Measurements from ENCODE around the gene EPS8L1.
"Not testable (repeated sequence)": the region's sequence is repeated elsewhere in the genome, so short reads cannot be mapped to it uniquely, and the experiment has no call there.

Gene EPS8L1

GRCh38 chr19:55075371-55075998 lies at the start of gene EPS8L1:
TSS of gene EPS8L1 (plus strand) at chr19:55075869. CDS start at chr19:55076445, 576 bp downstream.
- DNase-seq (ENCODE audit: low read depth): no peak

DNA sequence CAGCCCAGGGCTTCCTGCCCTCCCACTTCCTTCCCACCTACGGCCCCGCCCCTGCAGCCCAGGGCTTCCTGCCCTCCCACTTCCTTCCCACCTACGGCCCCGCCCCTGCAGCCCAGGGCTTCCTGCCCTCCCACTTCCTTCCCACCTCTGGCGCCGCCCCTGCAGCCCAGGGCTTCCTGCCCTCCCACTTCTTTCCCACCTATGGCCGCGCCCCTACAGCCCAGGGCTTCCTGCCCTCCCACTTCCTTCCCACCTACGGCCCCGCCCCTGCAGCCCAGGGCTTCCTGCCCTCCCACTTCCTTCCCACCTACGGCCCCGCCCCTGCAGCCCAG lies 48.6 kb upstream of the EPS8L1 start:
- DNase-seq (ENCODE audit: low read depth): not testable (repeated sequence)

- DNase-seq (ENCODE audit: low read depth): no peak
Measured at GRCh38 chr19:55027472-55028337, 48.0 kb upstream of the EPS8L1 start.

DNA sequence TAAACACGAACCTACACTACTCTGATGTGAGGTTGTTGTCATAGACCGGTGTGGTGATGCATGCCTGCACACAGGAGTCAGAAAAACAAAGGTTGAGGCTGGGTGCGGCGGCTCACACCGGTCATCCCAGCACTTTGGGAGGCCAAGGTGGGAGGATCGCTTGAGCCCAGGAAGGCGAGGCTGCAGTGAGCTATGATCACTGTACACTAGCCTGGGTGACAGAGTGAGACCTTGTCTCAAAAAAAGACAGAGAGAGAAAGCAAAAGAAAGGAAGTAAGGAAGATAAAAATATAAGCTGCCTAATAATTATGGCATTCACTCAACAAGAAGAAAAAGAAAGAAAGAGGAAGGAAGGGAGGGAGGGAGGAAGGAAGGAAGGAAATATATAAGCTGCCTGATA lies 46.9 kb upstream of the EPS8L1 start:
- DNase-seq (ENCODE audit: low read depth): no peak

GRCh38 chr19:55031178-55031577 lies 44.5 kb upstream of the EPS8L1 start:
- no peak for DNase-seq (ENCODE audit: low read depth)

DNA sequence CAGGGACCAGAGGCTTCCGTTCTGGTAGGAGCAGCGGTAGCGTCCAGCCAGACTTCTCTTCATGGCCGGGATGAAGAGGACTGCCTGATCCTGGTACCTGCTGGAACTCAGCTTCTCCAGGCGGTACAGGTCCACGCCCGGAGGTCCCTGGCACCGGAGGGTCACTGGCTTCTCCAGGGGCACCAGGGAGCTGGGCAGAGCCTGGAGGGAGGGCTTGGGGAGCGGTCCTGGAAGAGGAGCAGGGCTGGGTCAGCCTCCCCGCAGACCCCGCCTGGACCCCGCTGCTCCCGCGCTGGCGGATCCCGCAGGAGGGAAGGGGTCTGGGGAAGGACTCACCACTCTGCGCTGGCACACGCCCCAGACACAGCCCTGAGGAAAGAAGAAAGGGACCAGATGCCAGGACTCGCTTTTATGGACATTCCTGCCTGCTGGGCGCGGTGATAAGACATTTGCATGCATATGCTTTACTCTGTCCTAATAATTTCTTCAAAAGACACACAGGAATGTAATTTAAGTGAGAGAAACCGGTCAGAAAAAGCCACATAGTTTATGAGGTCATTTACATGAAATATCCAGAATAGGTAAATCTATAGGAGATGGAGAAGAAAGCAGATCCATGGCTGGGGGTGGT lies 43.4 kb upstream of the EPS8L1 start:
- DNase-seq (ENCODE audit: low read depth): no peak

DNA sequence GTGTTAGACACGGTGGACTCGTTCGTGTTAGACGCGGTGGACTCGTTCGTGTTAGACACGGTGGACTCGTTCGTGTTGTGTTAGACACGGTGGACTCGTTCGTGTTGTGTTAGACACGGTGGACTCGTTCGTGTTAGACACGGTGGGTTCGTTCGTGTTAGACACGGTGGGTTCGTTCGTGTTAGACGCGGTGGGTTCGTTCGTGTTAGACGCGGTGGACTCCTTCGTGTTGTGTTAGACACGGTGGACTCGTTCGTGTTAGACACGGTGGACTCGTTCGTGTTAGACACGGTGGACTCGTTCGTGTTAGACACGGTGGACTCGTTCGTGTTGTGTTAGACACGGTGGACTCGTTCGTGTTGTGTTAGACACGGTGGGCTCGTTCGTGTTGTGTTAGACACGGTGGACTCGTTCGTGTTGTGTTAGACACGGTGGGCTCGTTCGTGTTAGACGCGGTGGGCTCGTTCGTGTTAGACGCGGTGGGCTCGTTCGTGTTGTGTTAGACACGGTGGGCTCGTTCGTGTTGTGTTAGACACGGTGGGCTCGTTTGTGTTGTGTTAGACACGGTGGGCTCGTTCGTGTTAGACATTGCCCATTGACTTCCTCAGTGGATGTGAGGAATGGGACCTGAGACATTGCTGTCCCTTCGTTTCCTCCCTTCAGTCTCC lies 42.6 kb upstream of the EPS8L1 start:
- DNase-seq (ENCODE audit: low read depth): not testable (repeated sequence)

DNA sequence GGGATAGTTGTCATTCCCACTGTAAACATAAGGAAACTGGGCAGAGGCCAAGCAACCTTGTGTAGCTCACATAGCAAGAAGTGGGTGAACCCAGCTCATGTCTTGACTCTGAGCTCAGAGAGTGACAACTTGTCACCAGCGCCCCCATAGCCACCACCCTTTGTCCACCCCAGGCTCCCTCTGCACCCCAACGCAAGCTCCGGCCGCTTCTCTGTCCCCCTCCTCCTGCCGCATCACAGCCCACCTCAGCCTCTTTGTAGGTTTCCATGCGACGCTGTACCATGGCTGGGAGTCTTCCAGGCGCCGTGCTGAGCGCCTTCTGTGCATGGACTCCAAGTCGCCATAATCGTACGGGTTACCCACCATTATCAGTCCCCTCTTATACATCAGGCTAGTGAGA lies 40.9 kb upstream of the EPS8L1 start:
- DNase-seq (ENCODE audit: low read depth): no peak

DNA sequence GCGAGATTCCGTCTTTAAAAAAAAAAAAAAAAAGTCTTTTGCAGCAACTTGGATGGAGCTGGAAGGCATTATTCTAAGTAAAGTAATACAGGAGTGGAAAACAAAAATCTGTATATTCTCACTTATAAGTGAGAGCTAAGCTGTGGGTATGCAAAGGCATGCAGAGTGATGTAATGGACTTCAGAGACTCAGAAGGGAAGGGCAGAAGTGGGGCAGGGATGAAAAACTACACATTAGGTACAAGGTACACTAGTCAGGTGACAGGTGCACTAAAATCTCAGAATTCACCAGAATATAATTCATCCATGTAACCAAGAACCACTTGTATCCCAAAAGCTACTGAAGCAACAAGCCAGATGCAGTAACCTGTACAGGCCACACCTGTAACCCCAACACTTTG lies 39.6 kb upstream of the EPS8L1 start:
- no peak for DNase-seq (ENCODE audit: low read depth)

DNA sequence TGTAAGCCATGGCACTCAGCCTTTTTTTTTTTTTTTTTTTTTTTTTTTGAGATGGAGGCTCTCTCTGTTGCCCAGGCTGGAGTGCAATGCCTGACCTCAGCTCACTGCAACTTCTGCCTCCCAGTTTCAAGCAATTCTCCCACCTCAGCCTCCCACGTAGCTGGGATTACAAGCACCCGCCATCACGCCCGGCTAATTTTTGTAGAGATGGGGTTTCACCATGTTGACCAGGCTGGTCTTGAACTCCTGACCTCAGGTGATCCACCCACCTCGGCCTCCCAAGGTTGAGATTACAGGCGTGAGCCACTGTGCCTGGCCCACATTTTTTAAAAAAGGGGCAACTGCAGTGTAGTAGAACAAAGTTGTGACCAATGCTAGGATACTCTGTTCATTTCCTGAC lies 38.1 kb upstream of the EPS8L1 start:
- not testable (repeated sequence) for DNase-seq (ENCODE audit: low read depth)

- DNase-seq (ENCODE audit: low read depth): not testable (repeated sequence)
Measured at GRCh38 chr19:55040654-55041053, 35.0 kb upstream of the EPS8L1 start.

- no peak for DNase-seq (ENCODE audit: low read depth)
Measured at GRCh38 chr19:55041244-55041626, 34.4 kb upstream of the EPS8L1 start.

GRCh38 chr19:55041627-55042343 lies 33.9 kb upstream of the EPS8L1 start:
- DNase-seq (ENCODE audit: low read depth): no peak

- no peak for DNase-seq (ENCODE audit: low read depth)
Measured at GRCh38 chr19:55042344-55042678, 33.4 kb upstream of the EPS8L1 start.

- DNase-seq (ENCODE audit: low read depth): no peak
Measured at GRCh38 chr19:55042688-55043087, 33.0 kb upstream of the EPS8L1 start.

GRCh38 chr19:55044286-55044685 lies 31.4 kb upstream of the EPS8L1 start:
- DNase-seq (ENCODE audit: low read depth): no peak

GRCh38 chr19:55044771-55045716 lies 30.6 kb upstream of the EPS8L1 start:
- no peak for DNase-seq (ENCODE audit: low read depth)

DNA sequence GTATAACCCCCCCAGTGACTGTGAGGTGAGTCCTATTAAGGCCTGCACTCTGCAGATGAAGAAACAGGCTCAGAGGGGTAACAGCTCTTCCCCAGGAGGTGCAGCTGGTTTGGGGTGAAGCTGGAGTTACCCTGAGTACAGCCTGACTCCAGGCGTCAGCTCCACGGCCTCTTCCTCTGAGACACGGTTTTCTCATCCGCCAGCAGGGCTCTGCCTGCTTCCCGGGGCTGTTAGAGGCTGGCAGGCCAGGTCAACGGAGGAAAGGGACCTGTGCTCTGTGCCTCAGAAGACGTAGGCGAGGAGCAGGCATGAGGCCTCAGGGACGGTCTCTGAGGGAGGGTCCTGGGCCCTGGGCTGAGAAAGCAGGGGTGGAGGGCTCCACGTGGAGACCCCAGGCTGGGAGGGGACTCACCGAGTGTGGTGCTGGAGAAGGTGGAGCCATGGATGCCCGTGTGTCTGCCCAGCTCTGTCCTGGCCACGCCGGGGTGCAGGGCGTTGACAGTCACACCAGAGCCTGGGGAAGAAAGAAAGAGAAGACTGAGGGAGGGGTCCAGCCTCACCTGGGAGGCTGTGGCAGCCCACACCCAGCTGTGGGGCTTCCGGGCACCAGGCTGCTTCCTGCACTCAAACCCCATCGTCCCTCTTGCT lies 28.6 kb upstream of the EPS8L1 start:
- no peak for DNase-seq (ENCODE audit: low read depth)

- no peak for DNase-seq (ENCODE audit: low read depth)
Measured at GRCh38 chr19:55047951-55048350, 27.7 kb upstream of the EPS8L1 start.

GRCh38 chr19:55048446-55048845 lies 27.2 kb upstream of the EPS8L1 start:
- no peak for DNase-seq (ENCODE audit: low read depth)
